HEK293 (cell line): ENCODE measurements around the gene CASZ1.
A peak's percentile ranks its signal among the peaks of the same experiment; 100 is the strongest.

Experiments
- CTCF ChIA-PET: fragments of 350-600 bp; formaldehyde crosslinking; extraction: SDS; loops from one replicate; lab custom pipeline; 2021; ENCODE audit warnings: antibody characterized with exemption; lab: Yijun Ruan, JAX
- POLR2A ChIA-PET: fragments of 300-600 bp; formaldehyde crosslinking; extraction: SDS; loops from one replicate; lab custom pipeline; 2020; ENCODE audit warnings: antibody characterized with exemption, inconsistent platforms; lab: Yijun Ruan, JAX
- H3K27ac ChIP-seq: fragments of 200-500 bp; sonication (Bioruptor generic); 2 replicates; pipeline ENCODE4 v1.5.1; 2014; ENCODE audit warnings: low read depth, low read length, control low read depth, inconsistent platforms; ENCODE audit errors: extremely low read depth
- H3K36me3 ChIP-seq, 2 experiments: fragments of 200-500 bp in 1 of 2; sonication (Bioruptor generic) in 1 of 2; 1 replicate in 1 of 2; 2 replicates in 1 of 2; pipeline ENCODE4 v1.5.1; 2014 to 2017; ENCODE audit warnings: inconsistent platforms in 2 of 2, low read length in 2 of 2; ENCODE audit not compliant: control insufficient read depth in 2 of 2, insufficient read depth in 1 of 2
- H3K4me1 ChIP-seq: fragments of 200-500 bp; sonication (Bioruptor generic); 2 replicates; pipeline ENCODE4 v1.5.1; 2014; ENCODE audit warnings: mild to moderate bottlenecking, low read length, inconsistent platforms; ENCODE audit not compliant: control insufficient read depth, insufficient read depth
- H3K4me3 ChIP-seq: 2 replicates; pipeline ENCODE4 v1.5.1; 2011; ENCODE audit warnings: low read depth, mild to moderate bottlenecking, control low read depth, low read length, moderate library complexity
- H3K9me3 ChIP-seq: fragments of 200-500 bp; sonication (Bioruptor generic); 2 replicates; pipeline ENCODE4 v1.5.1; 2014; ENCODE audit warnings: low read depth, low read length, inconsistent platforms; ENCODE audit not compliant: control insufficient read depth, insufficient read depth
- BCL6B ChIP-seq: fragments of 450-650 bp; formaldehyde crosslinking; IDR thresholded peaks from 2 replicates; pipeline ENCODE4 v1.5.1; 2017; ENCODE audit warnings: missing biosample characterization, missing genetic modification characterization
- IKZF3 ChIP-seq: fragments of 450-650 bp; IDR thresholded peaks from 2 replicates; pipeline ENCODE4 v1.5.0; 2018; ENCODE audit warnings: missing biosample characterization, mild to moderate bottlenecking, missing genetic modification characterization, moderate library complexity
- KLF16 ChIP-seq: fragments of 450-650 bp; formaldehyde crosslinking; IDR thresholded peaks from 2 replicates; pipeline ENCODE4 v1.5.1; 2017; ENCODE audit warnings: missing biosample characterization, missing genetic modification characterization
- KLF7 ChIP-seq: fragments of 450-650 bp; formaldehyde crosslinking; IDR thresholded peaks from 2 replicates; pipeline ENCODE4 v1.5.1; 2016; ENCODE audit warnings: missing biosample characterization, missing genetic modification characterization, borderline replicate concordance
- MZF1 ChIP-seq: fragments of 450-650 bp; formaldehyde crosslinking; IDR thresholded peaks from 2 replicates; pipeline ENCODE4 v1.5.1; 2017; ENCODE audit warnings: missing biosample characterization, missing genetic modification characterization, borderline replicate concordance
- PRDM4 ChIP-seq: fragments of 450-650 bp; formaldehyde crosslinking; IDR thresholded peaks from 2 replicates; pipeline ENCODE4 v1.5.1; 2017; ENCODE audit warnings: missing biosample characterization, missing genetic modification characterization
- ZBTB20 ChIP-seq: fragments of 450-650 bp; formaldehyde crosslinking; IDR thresholded peaks from 2 replicates; pipeline ENCODE4 v1.5.1; 2016; ENCODE audit warnings: missing biosample characterization, missing genetic modification characterization
- ZBTB44 ChIP-seq: fragments of 450-650 bp; IDR thresholded peaks from 2 replicates; pipeline ENCODE4 v1.5.1; 2018; ENCODE audit warnings: missing biosample characterization, mild to moderate bottlenecking, missing genetic modification characterization
- ZFP3 ChIP-seq: fragments of 450-650 bp; formaldehyde crosslinking; IDR thresholded peaks from 2 replicates; pipeline ENCODE4 v1.5.1; 2016; ENCODE audit warnings: low read depth, missing biosample characterization, missing genetic modification characterization
- ZNF18 ChIP-seq: fragments of 450-650 bp; formaldehyde crosslinking; IDR thresholded peaks from 2 replicates; pipeline ENCODE4 v1.5.1; 2016; ENCODE audit warnings: missing biosample characterization, missing genetic modification characterization
- ZNF214 ChIP-seq: fragments of 450-650 bp; formaldehyde crosslinking; IDR thresholded peaks from 2 replicates; pipeline ENCODE4 v1.5.1; 2017; ENCODE audit warnings: missing biosample characterization, mild to moderate bottlenecking, missing genetic modification characterization, borderline replicate concordance
- ZNF239 ChIP-seq: fragments of 450-650 bp; formaldehyde crosslinking; IDR thresholded peaks from 2 replicates; pipeline ENCODE4 v1.5.1; 2016; ENCODE audit warnings: missing biosample characterization, missing genetic modification characterization
- ZNF341 ChIP-seq: fragments of 450-650 bp; formaldehyde crosslinking; IDR thresholded peaks from 2 replicates; pipeline ENCODE4; 2016; ENCODE audit warnings: low read depth, missing biosample characterization, missing genetic modification characterization
- ZNF350 ChIP-seq: fragments of 450-650 bp; formaldehyde crosslinking; IDR thresholded peaks from 2 replicates; pipeline ENCODE4 v1.5.0; 2017; ENCODE audit warnings: missing biosample characterization, mild to moderate bottlenecking, missing genetic modification characterization
- ZNF433 ChIP-seq: fragments of 450-650 bp; formaldehyde crosslinking; IDR thresholded peaks from 2 replicates; pipeline ENCODE4 v1.5.1; 2016; ENCODE audit warnings: missing biosample characterization, missing genetic modification characterization, low read depth
- ZNF571 ChIP-seq: fragments of 450-650 bp; formaldehyde crosslinking; IDR thresholded peaks from 2 replicates; pipeline ENCODE4 v1.5.0; 2017; ENCODE audit warnings: missing biosample characterization, missing genetic modification characterization
- ZNF629 ChIP-seq: fragments of 450-650 bp; formaldehyde crosslinking; IDR thresholded peaks from 2 replicates; pipeline ENCODE4 v1.5.1; 2017; ENCODE audit warnings: missing biosample characterization, missing genetic modification characterization
- ZNF660 ChIP-seq: fragments of 450-650 bp; IDR thresholded peaks from 2 replicates; pipeline ENCODE4 v1.5.1; 2018; ENCODE audit warnings: missing biosample characterization, mild to moderate bottlenecking, missing genetic modification characterization
- ZNF677 ChIP-seq: fragments of 450-650 bp; IDR thresholded peaks from 2 replicates; pipeline ENCODE4 v1.5.0; 2018; ENCODE audit warnings: missing biosample characterization, mild to moderate bottlenecking, missing genetic modification characterization, moderate library complexity
- ZNF704 ChIP-seq: fragments of 450-650 bp; formaldehyde crosslinking; IDR thresholded peaks from 2 replicates; pipeline ENCODE4 v1.5.1; 2016; ENCODE audit warnings: missing biosample characterization, missing genetic modification characterization
- ZNF707 ChIP-seq: fragments of 450-650 bp; formaldehyde crosslinking; IDR thresholded peaks from 2 replicates; pipeline ENCODE4 v1.5.1; 2016; ENCODE audit warnings: missing biosample characterization, missing genetic modification characterization
- ZNF830 ChIP-seq: fragments of 450-650 bp; IDR thresholded peaks from 2 replicates; pipeline ENCODE4 v1.5.0; 2018; ENCODE audit warnings: missing biosample characterization, missing genetic modification characterization, low read depth, mild to moderate bottlenecking, moderate library complexity
- TF ChIP-seq, protein P1 (sequence below): fragments of 450-650 bp; formaldehyde crosslinking; IDR thresholded peaks from 2 replicates; pipeline ENCODE4 v1.5.1; 2016; ENCODE audit warnings: missing biosample characterization, missing genetic modification characterization, borderline replicate concordance

The CASZ1 gene

GRCh38 chr1:10679496-10680220, 116.8 kb downstream of the CASZ1 start:
- POLR2A ChIA-PET, result no interaction called here
- no peak overlapping the region for H3K4me3 ChIP-seq
- H3K9me3 ChIP-seq, result no peaks in the 10 kb centered on the region
- no peak overlapping the region for H3K27ac ChIP-seq
- CTCF ChIA-PET, result no interaction called here
- peaks cover 6% of the 10 kb centered on the region for H3K4me1 ChIP-seq
- H3K36me3 ChIP-seq, result no peaks in the 10 kb centered on the region
- no peak for TF ChIP-seq ZNF433
- no peak for TF ChIP-seq ZFP3 (tag by site-specific recombination)
- no peak for TF ChIP-seq ZNF571 (tag by site-specific recombination)
- TF ChIP-seq ZNF239, result no peak
- TF ChIP-seq ZBTB20, result no peak
- no peak for TF ChIP-seq ZNF704 (tag by site-specific recombination)
- no peak for TF ChIP-seq ZNF214
- TF ChIP-seq ZNF18 (tag by site-specific recombination), result no peak
- TF ChIP-seq ZNF341, result no peak
- no peak for TF ChIP-seq MZF1 (tag by site-specific recombination)
- TF ChIP-seq KLF16 (tag by site-specific recombination), result peak; percentile 79; the same call in 1 of the 2 replicates
- TF ChIP-seq ZNF707 (tag by site-specific recombination), result no peak
- no peak for TF ChIP-seq ZNF830
- TF ChIP-seq KLF7 (tag by site-specific recombination), result no peak
- peak; percentile 85 for TF ChIP-seq ZBTB44 (tag by site-specific recombination)
- TF ChIP-seq, protein P1, sequence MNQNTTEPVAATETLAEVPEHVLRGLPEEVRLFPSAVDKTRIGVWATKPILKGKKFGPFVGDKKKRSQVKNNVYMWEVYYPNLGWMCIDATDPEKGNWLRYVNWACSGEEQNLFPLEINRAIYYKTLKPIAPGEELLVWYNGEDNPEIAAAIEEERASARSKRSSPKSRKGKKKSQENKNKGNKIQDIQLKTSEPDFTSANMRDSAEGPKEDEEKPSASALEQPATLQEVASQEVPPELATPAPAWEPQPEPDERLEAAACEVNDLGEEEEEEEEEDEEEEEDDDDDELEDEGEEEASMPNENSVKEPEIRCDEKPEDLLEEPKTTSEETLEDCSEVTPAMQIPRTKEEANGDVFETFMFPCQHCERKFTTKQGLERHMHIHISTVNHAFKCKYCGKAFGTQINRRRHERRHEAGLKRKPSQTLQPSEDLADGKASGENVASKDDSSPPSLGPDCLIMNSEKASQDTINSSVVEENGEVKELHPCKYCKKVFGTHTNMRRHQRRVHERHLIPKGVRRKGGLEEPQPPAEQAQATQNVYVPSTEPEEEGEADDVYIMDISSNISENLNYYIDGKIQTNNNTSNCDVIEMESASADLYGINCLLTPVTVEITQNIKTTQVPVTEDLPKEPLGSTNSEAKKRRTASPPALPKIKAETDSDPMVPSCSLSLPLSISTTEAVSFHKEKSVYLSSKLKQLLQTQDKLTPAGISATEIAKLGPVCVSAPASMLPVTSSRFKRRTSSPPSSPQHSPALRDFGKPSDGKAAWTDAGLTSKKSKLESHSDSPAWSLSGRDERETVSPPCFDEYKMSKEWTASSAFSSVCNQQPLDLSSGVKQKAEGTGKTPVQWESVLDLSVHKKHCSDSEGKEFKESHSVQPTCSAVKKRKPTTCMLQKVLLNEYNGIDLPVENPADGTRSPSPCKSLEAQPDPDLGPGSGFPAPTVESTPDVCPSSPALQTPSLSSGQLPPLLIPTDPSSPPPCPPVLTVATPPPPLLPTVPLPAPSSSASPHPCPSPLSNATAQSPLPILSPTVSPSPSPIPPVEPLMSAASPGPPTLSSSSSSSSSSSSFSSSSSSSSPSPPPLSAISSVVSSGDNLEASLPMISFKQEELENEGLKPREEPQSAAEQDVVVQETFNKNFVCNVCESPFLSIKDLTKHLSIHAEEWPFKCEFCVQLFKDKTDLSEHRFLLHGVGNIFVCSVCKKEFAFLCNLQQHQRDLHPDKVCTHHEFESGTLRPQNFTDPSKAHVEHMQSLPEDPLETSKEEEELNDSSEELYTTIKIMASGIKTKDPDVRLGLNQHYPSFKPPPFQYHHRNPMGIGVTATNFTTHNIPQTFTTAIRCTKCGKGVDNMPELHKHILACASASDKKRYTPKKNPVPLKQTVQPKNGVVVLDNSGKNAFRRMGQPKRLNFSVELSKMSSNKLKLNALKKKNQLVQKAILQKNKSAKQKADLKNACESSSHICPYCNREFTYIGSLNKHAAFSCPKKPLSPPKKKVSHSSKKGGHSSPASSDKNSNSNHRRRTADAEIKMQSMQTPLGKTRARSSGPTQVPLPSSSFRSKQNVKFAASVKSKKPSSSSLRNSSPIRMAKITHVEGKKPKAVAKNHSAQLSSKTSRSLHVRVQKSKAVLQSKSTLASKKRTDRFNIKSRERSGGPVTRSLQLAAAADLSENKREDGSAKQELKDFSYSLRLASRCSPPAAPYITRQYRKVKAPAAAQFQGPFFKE, result no peak
- no peak for TF ChIP-seq ZNF677 (tag by site-specific recombination)
- TF ChIP-seq ZNF350 (tag by site-specific recombination), result no peak
- TF ChIP-seq BCL6B (tag by site-specific recombination), result no peak
- TF ChIP-seq ZNF629 (tag by site-specific recombination), result peak; percentile 46; the same call in 1 of the 2 replicates
- TF ChIP-seq ZNF660 (tag by site-specific recombination), result no peak; the same call in 1 of the 2 replicates
- no peak for TF ChIP-seq PRDM4 (tag by site-specific recombination)
- no peak for TF ChIP-seq IKZF3 (tag by site-specific recombination)
